NOMO-1 treated with DMSO at 0.1 percent for 48 hours (cell line): ENCODE results near the gene PLA2G2D.
"Not testable (repeated sequence)": the region's sequence is repeated elsewhere in the genome, so short reads cannot be mapped to it uniquely, and the experiment has no call there.

Source experiments
- DNase-seq: peaks from one replicate; lab custom pipeline; 2025; ENCODE audit not compliant: unreplicated experiment; lab: John Stamatoyannopoulos, UW

PLA2G2D gene

DNA sequence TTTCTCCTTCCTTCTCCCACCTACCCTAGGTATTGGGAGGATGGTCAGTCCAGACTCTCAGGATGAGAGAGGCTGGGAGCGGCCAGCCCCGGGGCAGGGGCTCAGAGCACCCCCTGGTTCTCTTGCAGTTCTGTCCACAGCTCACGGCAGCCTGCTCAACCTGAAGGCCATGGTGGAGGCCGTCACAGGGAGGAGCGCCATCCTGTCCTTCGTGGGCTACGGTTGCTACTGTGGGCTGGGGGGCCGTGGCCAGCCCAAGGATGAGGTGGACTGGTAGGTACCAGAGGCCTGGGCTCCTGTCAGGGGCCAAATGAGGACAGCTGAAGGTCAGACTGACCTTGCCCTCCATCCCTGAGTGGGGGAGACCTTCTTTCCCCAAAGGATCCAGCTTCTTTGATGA, 24.0 kb upstream of the PLA2G2D start:
- no peak for DNase-seq

DNA sequence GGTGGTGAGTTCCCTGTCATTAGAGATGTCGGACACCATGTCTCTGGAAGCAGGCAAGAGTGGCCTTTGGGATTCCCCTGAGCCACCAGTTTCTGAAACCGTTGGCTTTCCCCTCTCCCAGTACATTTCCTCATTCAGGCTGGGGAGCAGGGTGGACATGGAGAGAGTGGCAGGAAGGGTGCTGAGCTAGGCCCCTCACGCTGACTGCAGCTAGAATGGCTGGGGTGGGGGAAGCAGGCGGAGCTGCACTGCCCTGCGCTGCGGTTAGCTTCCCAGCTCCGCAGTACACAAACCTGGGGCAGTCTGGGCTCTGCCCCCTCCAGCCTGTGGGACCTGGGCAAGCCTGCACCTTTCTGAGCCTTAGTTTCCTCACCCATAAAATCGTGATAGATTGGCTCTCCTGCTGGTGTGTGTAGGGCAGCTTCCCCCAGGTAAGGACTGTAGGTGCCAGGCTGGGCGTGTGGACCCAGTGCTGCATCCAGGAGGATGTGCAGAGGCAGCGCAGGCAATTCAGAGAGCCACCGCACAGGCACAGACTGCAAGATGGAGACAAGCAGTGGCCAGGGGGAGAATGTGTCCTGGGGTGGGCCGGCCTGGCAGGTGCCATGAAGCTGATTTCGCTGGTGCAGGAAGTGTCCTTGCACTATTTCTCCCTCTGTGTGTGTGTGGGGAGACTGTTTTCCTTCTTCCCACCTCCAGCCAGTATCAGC, 22.8 kb upstream of the PLA2G2D start:
- DNase-seq: no peak

DNA sequence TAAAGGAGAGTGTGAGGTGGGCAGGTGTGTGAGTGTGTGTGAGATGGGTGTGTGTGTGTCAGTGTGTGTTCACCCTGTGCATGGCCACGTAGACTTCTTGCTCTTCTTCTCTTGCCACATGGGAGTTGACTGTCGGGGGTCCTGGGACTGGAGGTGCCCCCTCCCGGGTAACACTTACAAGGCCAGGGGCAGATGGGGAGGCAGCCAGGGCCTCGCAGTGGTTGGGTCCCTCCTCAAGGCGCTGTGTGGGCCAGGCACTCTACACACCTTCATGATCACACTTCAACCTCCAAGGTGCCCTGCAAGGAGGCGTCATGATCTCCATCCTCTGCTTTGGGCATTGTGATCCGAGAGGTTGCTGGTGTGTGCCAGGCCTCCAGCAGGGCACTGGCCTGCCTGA, 22.1 kb upstream of the PLA2G2D start:
- no peak for DNase-seq

DNA sequence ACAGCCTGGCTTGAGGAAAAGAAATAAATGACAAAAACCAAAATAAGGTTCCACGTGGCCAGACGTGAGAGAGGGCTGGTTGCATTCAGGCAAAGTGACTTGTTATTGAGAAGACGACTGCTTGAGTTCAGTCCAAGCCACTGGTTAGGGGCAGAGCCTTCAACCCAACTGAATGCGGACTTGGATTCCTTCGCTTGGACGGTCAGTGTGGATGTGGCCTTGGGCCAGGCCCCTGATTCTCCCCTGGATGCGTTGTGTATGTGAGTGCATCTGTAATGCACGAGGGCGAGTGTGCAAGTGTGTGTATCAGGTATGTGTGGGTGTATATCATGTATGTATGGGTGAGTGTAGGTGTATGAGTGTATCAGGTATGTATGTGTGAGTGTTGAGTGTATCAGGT, 21.7 kb upstream of the PLA2G2D start:
- DNase-seq: no peak

DNA sequence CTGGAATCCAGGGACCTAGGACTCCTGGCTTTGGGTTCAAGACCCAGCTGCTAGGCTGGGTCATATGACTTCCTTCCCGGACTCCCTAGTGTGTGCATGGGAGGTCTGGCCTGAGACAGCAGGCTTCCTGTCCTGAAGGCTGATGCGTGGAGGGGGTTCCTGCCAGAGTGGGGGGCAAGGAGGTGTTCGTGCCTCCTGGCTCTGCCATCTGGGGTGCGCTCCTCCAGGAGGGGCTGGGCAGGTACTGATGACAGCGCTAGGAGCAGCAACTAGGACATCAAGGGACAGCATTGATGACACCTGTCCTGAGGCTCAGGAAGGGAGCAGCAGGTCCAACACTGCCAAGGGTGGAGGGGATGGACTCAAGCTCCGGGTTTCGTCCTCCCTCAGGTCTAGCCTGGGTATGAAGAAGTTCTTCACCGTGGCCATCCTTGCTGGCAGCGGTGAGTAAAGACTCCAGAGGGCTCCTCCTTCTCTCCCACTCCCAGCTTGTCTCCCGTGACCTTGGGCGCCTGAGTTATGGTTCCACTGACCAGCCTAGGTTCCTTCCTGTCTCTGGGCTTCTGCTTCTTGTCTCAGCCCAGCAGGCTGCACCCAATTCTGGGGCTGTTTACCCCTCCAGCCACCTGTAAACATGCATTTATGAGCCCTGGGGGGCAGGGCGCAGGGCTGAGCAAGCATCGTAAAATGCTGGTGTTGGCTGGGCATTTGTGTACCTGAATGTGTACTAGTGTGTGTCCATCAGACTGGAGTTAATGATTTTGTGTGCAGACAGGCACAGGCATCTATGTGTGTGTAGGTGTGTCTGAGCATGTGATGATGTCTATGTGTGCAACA, 20.7 kb upstream of the PLA2G2D start:
- DNase-seq: no peak

DNA sequence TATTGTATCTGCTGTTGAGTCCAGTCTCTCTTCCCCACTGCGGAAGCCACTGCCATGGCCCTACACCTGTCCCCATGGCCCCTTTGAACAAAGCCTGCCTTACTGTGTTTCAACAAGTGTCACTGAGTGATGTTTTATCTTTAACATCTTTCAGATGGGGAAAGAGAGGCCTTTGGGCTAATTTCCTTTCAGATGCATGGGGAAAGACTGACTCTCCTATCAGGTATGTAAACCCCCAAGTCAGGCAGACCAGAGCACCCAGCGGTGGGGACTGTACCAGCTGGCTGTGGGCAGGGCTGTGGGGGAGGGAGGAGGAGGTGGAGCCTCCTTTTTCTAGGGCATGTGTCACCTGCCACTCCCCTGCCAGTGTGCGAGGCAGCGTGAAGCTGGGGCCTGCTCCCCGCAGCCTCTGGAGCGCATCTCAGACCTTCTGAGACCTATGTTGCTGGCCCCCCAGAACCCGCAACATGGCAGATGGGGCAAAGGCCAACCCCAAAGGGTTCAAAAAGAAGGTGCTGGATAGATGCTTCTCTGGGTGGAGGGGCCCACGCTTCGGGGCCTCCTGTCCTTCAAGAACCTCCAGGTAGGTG, 19.7 kb upstream of the PLA2G2D start, which contains the start of gene PLA2G2F:
Gene PLA2G2F (plus strand): TSS at position 363 of the 590 bp plus-strand sequence. CDS start 105 bp downstream, at position 468.
- DNase-seq: no peak

DNA sequence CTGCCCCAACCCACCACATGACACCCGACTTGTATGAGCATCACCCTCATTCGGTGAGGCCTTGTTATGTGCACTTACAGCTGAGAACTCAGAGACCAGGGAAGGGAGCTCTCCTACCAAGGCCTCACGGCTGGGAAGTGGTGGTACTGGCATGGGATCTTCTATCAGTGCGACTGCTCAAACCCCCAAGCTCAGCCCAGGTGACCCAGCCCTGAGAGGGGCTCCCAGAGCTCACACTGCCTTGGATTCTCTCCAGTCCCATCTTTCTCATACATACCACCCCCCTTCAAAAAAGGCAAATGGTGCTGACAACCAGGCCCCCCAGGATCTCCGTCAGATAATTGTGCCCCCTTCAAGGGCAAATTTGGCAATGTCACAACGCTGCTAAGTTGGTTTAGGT, 19.0 kb upstream of the PLA2G2D start:
- no peak for DNase-seq

DNA sequence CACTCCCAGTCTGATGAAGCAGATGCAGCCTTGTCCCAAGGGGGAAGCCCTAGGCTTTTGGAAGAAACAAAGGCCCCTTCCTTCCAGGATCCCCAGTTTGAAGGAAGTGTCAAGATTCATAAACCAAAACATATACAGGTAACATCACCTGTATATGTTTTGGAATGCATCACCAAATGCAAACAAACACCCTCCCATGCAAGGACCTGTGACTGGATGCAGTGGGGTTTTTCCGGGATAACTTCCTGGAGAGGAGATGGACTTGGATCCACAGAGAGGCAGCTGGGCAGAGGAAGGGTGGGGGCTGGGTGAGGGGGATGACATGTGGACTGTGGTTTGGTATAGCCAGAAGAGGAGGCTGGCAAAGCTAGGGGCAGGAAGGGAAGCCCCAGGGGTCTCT, 18.3 kb upstream of the PLA2G2D start:
- DNase-seq: no peak

DNA sequence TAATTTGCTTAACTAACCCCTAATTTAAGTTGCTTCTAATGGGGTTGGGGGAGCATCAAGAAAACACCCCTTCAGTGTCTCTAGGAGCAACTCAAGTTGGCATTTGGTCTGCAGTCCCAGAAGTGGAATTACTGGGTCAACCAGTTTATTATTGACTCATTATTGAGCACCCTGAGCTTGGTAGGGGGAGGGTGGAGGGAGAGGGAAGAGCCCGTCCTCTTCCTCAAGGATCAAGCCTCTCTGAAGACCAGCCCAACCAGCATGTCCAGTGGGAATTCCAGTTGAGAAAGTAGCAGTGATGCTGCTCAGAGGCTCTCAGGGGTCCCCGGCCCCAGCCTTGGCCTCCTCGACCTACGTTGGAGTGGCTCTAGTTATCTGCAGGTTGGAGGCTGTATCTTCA, 17.7 kb upstream of the PLA2G2D start:
- no peak for DNase-seq

DNA sequence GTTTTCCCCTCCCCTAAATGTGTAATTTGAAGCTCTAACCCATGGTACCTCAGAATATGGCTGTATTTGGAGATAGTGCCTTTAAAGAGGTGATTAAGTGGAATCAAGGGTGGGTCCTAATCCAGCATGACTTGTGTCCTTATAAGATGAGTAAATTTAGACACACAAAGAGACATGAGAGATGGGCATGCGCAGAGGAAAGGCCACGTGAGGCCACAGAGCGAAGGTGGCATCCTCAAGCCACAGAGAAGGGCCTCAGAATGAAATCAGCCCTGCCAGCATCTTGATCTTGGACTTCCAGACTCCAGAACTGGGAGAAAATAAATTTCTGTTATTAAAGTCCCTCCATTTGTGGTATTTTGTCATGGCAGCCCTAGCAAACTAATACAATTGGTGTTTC, 16.9 kb upstream of the PLA2G2D start:
- no peak for DNase-seq

DNA sequence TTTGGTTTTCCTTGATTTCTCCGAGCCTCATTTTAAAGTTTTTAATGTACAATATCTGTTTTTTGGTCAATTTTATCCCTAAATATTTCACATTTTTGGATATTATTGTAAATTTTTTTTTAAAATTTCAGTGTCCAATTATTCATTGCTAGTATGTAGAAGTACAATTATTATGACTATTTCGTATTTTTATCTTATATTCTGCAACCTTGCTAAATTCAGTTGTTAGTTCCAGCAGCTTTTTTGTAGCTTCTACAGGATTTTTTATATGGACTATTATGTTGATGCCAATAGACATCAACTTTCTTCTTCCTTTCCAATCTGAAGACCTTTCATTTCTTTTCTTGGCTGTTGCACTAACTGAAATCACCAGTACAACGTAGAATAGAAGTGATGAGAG, 15.7 kb upstream of the PLA2G2D start:
- no peak for DNase-seq

DNA sequence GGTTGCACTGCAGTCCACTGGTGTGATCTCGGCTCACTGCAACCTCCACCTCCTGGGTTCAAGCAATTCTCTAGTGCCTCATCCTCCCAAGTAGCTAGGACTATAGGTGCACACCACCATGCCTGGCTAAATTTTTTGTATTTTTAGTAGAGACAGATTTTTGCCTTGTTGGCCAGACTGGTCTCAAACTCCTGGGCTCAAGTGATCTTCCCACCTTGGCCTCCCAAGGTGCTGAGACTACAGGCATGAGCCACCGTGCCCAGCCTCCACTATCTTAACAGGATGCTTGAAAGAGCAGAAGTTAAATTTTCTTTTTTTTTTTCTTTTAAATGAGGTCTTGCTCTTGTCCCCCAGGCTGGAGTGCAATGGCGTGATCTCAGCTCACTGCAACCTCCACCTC, 11.2 kb upstream of the PLA2G2D start:
- not testable (repeated sequence) for DNase-seq

DNA sequence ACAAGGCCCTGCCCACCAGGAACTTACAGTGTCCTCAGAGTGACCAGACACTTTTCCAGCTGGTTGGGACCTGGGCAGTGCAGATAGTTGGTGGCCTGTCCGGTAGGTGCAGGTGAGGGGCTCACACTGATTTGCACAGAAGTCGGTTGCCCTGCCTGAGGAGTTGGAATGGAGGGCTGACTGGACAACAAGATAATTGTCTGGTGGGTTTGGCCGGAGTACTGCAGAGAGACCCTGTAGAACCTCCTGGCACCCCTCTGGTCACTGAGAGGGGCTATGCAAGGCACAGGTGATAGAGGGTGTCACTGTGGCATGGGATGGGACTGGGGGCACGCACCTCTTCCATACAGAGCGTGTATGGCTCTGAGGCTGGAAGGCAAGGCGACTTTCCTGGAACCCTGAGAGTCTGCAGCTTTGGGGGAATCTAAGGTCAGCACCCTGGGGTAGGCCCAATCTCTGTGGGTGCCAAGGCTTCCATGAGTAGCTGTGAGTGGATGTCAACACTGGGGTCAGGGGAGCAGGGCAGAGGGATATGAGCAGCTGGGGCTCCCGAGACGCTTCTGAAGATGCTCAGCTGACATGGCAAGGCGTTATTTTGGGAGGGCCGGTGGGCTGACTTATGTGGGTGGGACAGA, 7.6 kb upstream of the PLA2G2D start:
- no peak for DNase-seq

DNA sequence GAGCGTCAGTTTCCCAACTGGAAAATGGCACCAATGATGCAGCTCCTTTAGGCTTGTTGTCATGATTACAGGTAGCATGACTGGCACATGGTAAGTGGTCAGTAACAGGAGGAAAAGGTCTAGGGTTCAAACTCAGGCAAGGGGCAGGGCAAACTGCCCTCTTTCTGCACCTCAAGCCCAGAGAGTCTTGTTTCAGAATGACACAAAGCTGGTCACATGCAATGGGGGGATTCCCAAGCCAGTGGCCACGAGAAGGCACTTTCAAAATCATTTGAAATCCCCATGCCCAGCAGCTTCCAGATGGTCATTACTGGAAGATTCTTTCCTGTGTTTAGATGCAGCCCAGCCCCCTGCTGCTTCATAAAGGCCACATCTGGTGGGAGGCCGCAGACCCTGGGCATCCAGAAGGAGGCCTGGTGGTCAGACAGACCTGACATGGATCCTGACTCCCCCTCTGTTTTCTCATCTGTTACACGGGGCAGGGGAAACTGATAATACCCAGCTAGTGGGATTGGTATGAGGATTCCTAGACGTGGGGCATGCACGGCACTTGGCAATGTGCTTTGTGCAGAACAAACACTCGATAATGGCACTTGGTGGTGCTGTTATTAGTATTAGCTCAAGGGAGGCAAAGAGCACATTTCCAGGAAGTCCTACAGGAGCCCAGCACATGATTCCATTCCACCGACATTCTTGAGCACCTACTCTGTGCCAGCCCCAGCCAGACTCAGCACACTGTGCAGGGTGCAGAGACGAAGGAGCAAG, 6.9 kb upstream of the PLA2G2D start:
- DNase-seq: no peak

DNA sequence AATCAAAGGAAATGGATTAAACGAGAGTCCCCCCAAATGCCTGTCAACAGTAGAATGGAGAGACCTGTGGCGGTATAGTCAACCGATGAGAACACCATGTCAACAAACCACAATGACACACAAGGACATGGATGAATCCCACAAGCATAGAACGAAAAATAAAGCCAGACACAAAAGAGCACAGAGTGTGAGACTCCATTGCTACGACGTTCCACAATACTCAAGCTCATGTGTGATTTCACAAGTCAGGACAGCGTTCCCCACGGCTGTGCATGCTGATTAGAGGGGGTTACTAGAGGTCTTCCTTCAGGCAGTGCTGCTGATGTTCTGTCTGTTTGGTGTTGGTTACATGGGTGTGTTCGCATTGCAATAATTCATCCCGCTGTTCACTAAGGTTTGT, 5.8 kb upstream of the PLA2G2D start:
- no peak for DNase-seq

DNA sequence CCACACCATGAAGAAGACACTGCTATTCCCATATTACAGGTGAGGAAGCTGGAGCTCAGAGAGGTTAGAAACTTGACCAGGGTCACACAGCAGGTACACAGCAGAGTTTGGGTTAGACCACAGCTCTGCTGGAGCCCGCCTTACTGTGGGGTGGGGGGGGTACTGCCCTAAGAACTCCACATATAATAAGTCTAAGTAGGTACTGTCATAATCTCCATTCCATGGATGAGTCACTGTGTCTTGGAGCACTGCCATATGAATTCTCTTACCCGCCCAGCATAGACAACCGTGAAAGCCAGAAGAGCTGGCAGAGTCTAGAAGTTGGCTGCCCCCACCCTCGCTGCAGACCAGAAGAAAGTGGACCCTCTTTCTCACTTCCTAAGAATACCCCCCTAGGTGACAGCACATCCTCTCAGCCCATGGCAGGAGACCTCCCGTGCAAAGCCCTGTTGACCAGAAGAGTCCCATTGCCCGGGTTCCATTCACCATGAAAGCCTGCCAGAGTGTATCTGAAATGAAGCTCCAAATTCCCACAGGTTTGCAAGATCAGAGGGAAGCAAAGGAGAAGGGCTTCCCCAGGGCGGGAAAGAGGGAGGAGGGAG, 5.2 kb upstream of the PLA2G2D start:
- no peak for DNase-seq

DNA sequence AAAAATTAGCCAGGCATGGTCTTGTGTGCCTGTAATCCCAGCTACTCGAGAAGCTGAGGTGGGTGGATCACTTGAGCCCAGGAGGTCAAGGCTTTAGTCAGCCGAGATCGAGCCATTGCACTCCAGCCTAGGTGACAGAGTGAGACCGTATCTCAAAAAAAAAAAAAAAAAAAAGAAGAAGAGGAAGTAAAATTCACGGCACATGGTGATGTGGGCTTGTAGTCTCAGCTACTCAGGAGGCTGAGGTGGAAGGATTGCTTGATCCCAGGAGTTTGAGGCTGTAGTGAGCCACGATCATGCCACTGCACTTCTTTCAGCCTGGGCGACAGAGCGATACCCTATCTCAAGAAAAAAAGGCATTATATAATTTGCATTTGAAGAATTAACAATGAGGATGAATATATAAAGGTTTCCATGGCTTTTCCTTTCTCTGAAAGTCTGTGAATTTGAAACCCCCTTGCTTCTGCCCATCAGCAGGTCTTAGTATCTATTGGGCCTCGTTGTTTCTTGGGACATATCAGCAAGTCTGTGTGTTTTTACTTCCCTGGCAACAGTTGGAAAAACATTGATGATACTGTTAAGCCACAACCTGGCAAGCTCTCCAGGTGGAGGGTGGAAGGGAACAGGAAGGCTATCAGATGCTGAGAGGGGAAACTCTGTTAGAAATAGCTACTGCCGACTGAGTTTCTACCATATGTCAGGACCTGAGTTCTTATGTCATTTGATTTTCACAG, 4.6 kb upstream of the PLA2G2D start:
- DNase-seq: peak; percentile 7

DNA sequence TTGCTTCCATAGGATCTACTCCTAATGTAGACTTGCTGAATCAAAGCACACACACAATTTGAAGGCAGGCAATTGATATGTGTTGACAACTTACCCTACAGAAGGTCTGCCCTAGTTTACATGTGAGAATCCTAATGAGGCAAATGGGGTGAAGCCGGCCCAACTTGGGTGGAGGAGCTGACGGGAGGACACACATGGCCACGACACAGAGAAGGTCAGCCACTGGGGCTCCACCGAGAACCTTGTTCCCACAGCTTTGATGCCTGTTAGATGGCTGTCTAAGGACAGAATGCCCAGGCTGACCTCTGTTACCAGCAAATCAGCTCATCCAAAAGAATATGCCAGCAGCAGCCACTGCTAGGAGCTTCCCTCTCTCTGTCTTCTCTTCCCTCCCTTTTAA, 1.5 kb upstream of the PLA2G2D start:
- DNase-seq: no peak

DNA sequence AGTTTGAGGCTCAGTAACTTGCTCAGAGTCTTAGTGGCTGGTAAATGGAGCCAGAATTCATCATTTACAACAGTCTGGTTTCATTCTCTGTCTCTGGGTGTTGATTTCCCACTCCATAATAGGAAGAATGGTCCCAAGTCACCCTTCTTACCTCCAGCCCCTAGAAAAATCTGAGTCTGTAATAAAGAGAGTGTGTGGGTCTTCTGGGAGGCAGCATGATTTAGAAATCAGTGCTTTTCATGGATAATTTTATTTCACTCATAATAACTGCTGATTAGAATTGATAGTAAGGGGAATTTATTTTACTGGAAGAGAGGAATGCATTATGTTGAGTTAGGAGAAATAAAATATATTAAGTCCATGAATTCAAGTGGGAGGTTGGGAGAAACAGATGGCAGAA, 2.1 kb downstream of the PLA2G2D start:
- DNase-seq: no peak

DNA sequence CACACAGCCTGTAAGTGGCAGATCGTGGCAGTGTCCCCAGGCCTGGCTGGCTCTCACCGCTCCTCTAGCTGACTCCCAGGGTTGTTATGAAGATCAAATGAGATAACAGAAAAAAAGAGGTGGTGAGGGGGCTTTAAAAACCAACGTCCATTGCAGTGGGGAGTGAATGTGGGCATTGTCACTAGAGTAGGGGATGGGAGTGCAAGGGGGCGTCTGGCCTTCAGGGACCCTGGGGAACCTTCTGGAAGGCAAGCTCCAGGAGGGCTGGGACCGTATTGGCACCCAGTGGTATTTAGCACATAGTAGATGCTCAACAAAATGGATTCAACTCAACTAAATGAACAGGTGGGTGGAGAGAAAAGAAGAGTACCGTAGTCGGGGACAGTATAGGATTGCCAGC, 3.4 kb downstream of the PLA2G2D start:
- no peak for DNase-seq
